Measurements from ENCODE around the gene CDR2L.

CDR2L gene
- long read RNA-seq, donor 1, partial matches to known transcripts: 493 of 814 reads
- long read RNA-seq, donor 1, other reads (novel, unspliced or antisense): 320 of 814 reads
- long read RNA-seq, donor 2: 0 reads
- long read RNA-seq, donor 3, partial matches to known transcripts: 0 of 1 reads
- long read RNA-seq, donor 3, other reads (novel, unspliced or antisense): 0 of 1 reads
- long read RNA-seq, donor 4: 0 reads
- long read RNA-seq, donor 5, partial matches to known transcripts: 13 of 15 reads
- long read RNA-seq, donor 5, other reads (novel, unspliced or antisense): 0 of 15 reads
- long read RNA-seq, donor 6, partial matches to known transcripts: 0 of 4 reads
- long read RNA-seq, donor 6, other reads (novel, unspliced or antisense): 0 of 4 reads
- long read RNA-seq, donor 7: 0 reads
- long read RNA-seq, donor 8: 0 reads

- peak; percentile 88 for DNase-seq
Measured at GRCh38 chr17:74987418-74987908, at the start of gene CDR2L. CDR2L (plus strand) TSS chr17:74987632; CDS start chr17:74988044, 412 bp downstream.

DNA sequence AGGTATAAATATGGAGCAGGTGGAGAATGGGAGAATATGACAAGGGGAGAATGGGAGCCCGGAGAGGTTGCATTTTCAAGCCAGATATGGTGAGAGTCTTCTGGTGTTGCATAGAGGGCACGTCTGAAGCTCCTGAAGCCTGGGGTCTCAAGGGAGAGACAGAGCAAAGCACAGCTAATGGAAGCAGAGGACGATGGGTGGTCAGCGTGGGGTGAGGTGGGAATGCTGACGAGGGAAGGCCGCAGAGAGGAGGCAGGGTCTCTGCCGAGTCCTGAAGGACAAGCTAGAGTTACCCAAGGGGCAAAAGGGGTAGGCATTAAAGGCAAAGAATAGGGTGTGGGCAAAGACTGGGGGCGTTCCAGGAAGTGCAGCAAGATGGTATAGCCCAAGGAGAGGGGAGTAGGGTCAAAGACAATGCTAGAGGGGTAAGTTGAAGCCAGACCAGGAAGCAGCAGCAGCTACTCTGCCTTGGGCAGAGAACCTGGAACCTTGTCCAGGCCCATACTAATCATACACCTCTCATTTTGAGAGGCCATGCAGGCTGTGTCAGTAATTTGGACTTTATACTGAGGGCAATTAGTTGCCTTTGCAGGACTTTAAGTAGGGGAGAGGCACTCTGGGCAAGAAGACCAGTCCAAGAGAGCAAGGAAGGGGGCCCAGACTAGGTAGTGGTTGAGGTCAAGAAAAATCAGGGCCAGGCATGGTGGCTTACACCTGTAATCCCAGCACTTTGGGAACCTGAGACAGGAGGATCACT is 49.1 kb upstream of the CDR2L start:
- DNase-seq: no peak

DNA sequence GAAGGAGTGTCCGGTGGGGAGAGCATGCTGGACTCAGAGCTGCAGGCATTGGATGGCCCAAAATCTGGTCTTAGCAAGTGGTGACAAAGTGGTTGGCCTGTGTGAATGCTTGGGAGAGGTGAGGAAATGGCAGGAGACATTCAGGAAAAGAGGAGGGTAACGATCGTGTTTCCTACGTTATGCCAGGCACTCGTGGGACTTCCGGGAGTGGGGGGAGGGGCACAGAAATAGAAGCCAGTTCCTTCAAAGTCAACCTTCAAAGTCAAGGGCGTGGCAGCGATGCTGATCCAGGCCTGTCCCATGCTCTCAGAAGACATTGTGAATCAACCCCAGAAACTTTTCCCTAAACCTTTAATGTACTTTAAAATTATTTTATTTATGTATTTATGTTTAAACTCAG is 47.9 kb upstream of the CDR2L start:
- no peak for DNase-seq

DNA sequence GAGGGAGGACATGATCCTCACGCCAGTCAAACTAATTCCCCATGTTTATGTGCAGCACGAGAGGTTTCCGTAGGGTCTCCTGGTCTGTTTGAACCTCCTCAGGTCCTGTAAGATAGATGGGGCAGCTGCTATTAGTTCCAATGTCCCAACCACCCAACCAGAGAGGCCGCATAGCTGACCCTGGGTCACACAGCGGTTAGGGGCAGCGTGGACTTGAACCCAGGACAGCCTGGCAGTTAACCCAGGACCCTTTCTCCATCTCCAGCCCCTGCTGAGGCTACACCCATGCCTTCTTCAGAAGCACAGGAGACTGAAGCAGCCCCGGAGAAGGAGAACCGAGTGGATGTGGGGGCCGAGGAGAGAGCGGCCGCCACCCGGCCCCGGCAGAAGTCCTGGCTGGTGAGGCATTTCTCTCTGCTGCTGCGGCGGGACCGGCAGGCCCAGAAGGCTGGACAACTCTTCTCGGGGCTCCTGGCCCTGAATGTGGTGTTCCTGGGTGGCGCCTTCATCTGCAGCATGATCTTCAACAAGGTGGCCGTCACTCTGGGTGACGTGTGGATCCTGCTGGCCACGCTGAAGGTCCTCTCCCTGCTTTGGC is 46.2 kb upstream of the CDR2L start:
- DNase-seq: no peak

GRCh38 chr17:74943808-74944522 is 43.5 kb upstream of the CDR2L start:
- DNase-seq: no peak

- no peak for DNase-seq
Measured at GRCh38 chr17:74945543-74945942, 41.9 kb upstream of the CDR2L start.

- no peak for DNase-seq
Measured at GRCh38 chr17:74946641-74947040, 40.8 kb upstream of the CDR2L start.

- DNase-seq: no peak
Measured at GRCh38 chr17:74947041-74947754, 40.2 kb upstream of the CDR2L start.

- DNase-seq: no peak
Measured at GRCh38 chr17:74949455-74950115, 37.8 kb upstream of the CDR2L start.

DNA sequence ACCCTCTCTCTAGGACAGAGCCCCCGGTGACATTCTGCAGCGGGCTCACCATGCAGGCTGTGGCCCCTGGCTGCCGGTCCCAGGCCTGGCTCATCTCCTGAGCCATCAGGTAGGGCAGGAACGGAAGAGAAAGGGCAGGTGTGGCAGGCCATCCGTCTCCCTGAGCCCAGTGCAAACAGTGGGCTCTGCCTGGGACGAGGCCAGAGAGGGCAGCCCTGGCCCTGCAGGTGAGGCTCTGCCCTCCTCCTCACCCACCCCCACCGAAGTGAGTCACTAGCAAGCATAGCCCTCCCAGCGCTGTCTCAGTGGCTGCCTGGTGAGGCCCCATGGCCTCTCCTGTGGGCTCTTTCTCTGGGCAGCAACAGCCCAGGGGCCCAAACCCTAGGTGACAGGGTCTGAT is 37.2 kb upstream of the CDR2L start:
- no peak for DNase-seq

DNA sequence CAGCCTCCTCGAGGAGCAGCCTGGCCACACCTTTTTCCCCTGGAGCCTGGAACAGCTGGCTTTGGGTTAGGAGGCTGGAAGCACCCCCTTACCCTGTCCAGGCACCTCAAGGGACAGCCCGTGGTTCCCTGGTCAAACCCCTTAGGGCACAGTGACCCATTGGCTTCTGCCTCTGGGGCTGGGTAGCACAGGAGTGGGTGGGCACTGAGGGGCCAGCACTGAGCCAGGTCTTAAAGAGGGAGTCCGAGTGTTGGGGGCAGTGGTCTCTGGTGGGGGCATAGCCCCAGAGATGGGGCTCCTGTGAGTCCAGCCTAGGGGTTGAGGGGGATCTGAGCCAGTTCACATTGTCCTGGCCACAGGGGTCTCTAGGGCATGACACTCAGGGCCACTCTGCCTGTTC is 36.4 kb upstream of the CDR2L start:
- DNase-seq: no peak

DNA sequence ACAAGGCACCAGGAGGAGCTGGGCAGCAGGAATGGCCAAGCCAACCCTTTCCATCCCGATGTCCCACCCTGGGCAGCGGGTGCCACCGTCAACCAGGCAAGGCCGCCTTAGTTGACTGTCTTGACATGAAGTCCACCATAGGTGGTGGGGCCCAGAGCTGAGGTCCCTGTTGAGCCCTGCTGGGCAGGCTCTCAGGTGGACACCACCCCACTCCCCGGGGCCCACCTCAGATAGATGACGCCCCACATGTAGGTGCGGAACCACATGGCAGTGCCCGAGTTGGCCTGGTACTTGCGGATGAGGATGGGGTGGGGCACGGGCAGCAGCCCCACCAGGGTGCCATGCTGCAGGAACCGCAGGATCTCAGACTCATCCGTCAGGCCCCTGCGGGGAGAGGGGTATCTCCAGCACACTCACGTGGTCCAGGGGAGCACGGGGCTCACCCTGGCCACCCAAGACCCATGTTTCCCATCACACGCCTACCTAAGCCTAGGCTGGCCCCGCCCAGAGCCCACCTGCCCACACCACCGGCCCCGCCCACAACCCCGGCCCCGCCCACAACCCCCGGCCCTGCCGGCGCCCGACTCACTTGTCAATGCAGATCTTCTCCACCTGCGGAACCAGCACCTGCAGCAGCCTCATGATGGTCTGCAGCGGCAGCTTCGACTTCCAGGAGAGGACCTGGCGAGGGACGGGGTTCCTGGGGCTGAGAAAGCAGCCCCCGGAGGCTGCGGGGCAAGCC is 35.6 kb upstream of the CDR2L start:
- DNase-seq: no peak

DNA sequence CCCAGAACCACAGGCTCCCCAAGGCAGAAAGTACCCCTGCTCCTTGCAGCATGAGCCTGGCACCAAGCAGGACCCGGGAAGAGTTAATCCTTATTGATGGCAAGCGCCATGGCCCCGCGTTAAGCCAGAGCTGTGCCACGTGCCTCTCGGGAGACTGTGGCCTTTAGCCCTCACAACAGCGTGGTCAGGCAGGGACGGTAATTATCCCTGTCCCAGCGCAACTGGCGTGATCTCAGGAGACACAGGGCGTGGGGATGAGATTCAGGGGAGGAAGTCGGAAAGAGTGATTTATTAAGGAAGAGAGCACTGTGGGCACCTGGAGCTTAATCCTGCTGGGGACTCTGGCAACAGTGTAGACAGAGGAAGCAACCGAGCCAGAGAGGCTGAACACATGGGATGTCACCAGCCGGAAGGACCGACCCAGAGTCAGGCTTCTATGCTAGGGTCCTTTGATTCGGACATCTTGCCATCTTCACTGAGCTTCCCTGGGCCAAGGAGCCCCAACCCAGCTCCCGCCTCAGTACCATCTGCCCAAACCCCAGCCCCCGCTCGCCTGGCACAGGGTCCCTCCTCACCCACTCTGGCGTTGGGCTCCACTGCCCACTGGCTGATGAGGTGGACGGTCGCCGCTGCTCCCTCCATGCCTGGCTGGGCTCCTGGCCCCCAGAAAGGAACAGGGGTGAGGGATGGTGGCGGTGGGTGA is 34.9 kb upstream of the CDR2L start:
- DNase-seq: no peak

DNA sequence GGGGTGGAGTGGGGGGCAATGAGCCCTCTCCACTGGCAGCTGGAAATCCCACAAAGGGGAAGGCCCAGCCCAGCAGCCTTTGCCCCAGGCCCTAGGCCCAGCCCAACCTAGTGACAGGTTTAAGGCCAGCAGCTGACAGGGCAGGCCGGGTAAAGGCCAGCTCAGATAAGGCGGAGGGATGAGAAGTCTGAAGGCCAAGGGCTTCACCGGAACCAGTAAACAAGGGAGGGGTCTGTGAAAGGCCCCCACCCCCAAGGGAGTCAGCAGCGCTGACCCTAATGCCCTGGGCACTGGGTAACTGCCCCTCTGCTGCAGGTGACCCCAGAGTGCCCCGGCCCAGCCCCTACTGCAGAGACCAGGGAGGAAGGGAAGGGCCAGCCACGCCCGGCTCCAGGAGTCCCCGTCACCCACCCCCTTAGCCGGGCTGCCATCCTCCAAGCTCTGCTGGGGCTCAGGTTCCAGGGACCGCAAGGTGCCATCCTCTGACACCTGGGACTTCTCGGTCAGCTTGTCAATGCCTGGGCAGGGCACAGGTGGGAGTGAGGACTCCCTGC is 34.2 kb upstream of the CDR2L start:
- DNase-seq: no peak

- no peak for DNase-seq
Measured at GRCh38 chr17:74954115-74954514, 33.3 kb upstream of the CDR2L start.

DNA sequence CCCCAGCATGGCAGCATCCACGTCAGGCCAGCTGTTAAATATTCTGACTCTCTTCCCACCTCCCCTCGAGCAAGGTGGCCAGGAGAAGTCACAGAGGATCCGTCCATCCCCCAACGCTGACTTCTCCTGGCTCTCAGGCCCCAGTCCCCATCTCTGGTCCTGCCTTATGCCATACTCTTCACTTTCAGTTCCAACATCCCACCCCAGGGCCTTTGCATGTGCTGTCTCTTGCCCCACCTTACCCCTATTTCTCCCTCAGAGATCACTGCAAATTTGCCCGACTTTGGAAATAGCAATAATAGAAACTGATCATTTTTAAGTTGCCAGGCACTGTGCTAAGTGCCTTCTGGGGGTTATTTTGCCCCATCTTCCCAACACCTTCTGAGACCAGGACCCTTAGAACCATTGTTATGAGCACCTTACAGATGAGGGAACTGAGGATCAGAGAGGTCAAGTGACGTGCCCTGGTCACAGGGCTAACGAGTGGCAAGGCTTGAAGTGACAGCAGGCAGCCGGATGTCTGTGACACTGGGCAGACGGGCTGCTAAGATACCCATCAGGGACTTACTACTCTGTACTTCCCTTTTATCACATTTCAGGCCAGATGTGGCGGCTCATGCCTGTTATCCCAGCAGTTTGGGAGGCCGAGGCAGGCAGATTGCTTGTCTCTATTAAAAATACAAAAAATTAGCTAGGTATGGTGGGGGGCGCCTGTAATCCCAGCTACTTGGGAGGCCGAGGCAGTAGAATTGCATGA is 32.6 kb upstream of the CDR2L start:
- DNase-seq: no peak

DNA sequence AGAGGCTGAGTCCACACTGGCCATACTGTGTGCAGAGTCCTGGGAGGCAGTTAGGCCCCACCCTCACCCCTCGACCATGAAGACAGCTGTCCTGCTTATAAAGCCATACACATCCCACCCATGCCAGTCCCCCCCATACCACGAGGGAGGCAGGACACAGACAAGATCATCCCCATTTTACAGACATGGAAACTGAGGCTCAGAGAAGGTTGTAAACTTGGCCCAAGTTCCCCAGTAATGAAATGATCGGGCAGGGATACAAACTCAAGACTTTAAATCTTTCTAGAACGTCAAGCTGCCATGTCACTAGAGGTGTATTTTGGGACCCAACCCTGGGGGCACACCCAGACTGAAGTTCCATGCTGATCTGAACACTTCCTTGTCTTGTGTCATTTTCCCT is 31.3 kb upstream of the CDR2L start:
- DNase-seq: no peak

GRCh38 chr17:74957935-74958740 is 29.3 kb upstream of the CDR2L start:
- DNase-seq: peak; percentile 68

Measured in right kidney (tissue), 9 donors.